Adrenal gland (tissue), 12 donors: ENCODE measurements around the gene FOXO1. TPM values are rescaled to one million over a fixed set of nuclear protein-coding genes. Genes with fewer than 3 reads are reported as not detected.

Experiments used
- DNase-seq, 7 donors: peaks; one replicate each; pipeline ENCODE4 v3.0.0-alpha.2; 2019 to 2020
- H3K27ac ChIP-seq, 5 donors: fragments of 200-600 bp; sonication (generic) in 4 of 5; 1 replicate in 3 of 5; 2 replicates in 2 of 5; pipeline versions ENCODE4 v1.5.1 to v1.8.0; 2016 to 2020; ENCODE audit warnings: mild to moderate bottlenecking in 1 of 5
- H3K27me3 ChIP-seq: fragments of 200-600 bp; 2 replicates; pipeline ENCODE4 v1.8.0; 2021
- H3K36me3 ChIP-seq, 2 donors: fragments of 200-600 bp; replicated peaks in 1 of 2; 1 replicate in 1 of 2; 2 replicates in 1 of 2; pipeline versions ENCODE4 v1.5.1 to v1.8.0; 2018 to 2022
- H3K4me1 ChIP-seq, 2 donors: fragments of 200-600 bp; replicated peaks in 1 of 2; 1 replicate in 1 of 2; 2 replicates in 1 of 2; pipeline versions ENCODE4 v1.5.1 to v1.8.0; 2018 to 2021
- H3K4me3 ChIP-seq, 4 donors: fragments of 200-600 bp; sonication (generic) in 3 of 4; one replicate each; pipeline ENCODE4 v1.5.1; 2016 to 2018
- H3K9me3 ChIP-seq, 3 donors: fragments of 200-600 bp; sonication (generic) in 1 of 3; replicated peaks in 1 of 3; 1 replicate in 2 of 3; 2 replicates in 1 of 3; pipeline versions ENCODE4 v1.5.1 to v1.8.0; 2016 to 2021
- CTCF ChIP-seq, 6 experiments: fragments of 450-650 bp in 4 of 6; fragments of 200-600 bp in 2 of 6; sonication (generic) in 1 of 6; IDR thresholded peaks; 1 replicate in 5 of 6; 2 replicates in 1 of 6; pipeline versions ENCODE4 v1.5.1 to v1.8.0; 2016 to 2021; ENCODE audit warnings: antibody characterized with exemption in 6 of 6, mild to moderate bottlenecking in 2 of 6, moderate library complexity in 1 of 6
- POLR2A ChIP-seq, 2 donors: fragments of 450-650 bp; IDR thresholded peaks; one replicate each; pipeline ENCODE4 v1.6.1; 2017; ENCODE audit warnings: antibody characterized with exemption in 2 of 2, mild to moderate bottlenecking in 2 of 2, moderate library complexity in 1 of 2
- WGBS, 4 donors: extraction: QIAGEN DNeasy Blood & Tissue Kit in 2 of 4; methylation state at CpG; one replicate each; pipeline versions ENCODE4 v1.1.5 to v1.1.7; 2013 to 2017; 5-methylcytosine and 5-hydroxymethylcytosine counted together
- intact Hi-C, 2 donors: fragments of 100-400 bp; cut with DNase I; formaldehyde crosslinking; loops; one replicate each; pipeline versions ENCODE4 v1.14.1 to v1.15.0; 2022 to 2023
- polyA plus RNA-seq, 3 donors: library from polyadenylated mRNA; stranded (reverse); fragments of 200-250 nt in 2 of 3; fragments of 350-450 nt in 1 of 3; fragmentation: Illumina TruSeq in 1 of 3; extraction: RNeasy Lipid Tissue Mini Kit (QIAGEN cat#74804) in 1 of 3; gene quantifications; one replicate each; pipeline ENCODE4 v1.2.3, GENCODE V29; 2013 to 2014
- total RNA-seq, 9 donors: library from RNA; depleted of rRNA in 4 of 9; stranded (reverse); fragments of >200 nt in 4 of 9; fragments of 120-200 nt in 1 of 9; fragmentation: NEBNext Ultra II Directional in 1 of 9; extraction: Animal tissue kit (Norgen Biotek cat#: 25700) in 1 of 9; gene quantifications; one replicate each; pipeline versions ENCODE4 v1.1.0 to v1.2.4, GENCODE V29; 2013 to 2023
- donor health status: healthy with polysubstance abuse.
- donor health status: Bipolar disorder and iron deficiency.
- donor health status: DM: yes; HTN: yes; CAD: no.
- donor health status: DM: no; HTN: no; CAD: no.
- donor health status: DM: no; HTN: no; CAD: no.
- donor health status: DM: yes; HTN: yes; CAD: no.

Gene FOXO1
- total and polyA plus RNA-seq, 12 donors = 4.3 to 35.4 (median 21.5) TPM

DNA sequence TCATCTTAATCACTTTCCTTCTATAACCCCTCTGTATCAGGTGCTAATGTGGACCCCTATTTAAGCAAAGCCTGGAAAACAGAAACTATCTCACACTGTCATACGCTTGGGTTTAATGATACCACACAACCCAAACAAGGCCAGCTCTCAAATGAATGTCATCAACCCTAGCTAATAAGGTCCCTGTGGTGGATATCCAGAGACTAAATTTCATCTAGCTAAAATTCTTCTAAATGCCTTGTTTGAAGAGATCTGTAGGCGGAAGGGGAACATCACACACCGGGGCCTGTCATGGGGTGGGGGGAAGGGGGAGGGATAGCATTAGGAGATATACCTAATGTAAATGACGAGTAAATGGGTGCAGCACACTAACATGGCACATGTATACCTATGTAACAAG, 95.5 kb downstream of the FOXO1 start:
- 85 to 95% (median 93%) methylated on average over 3 to 4 of the region's 4 CpGs for WGBS, 4 donors

GRCh38 chr13:40569024-40569350, 97.5 kb downstream of the FOXO1 start:
- Histone ChIP-seq H3K4me3 (no peak overlapping the region), H3K4me1 (peaks cover 28 to 39% of the 10 kb centered on the region in 2 donors), H3K9me3 (no peaks in the 10 kb centered on the region), H3K27me3 (no peaks in the 10 kb centered on the region), H3K27ac (peak overlapping the region in 2 of 5 donors; percentile 15 to 62), H3K36me3 (no peaks in the 10 kb centered on the region)
- 53 to 68% (median 65%) methylated on average over 3 of the region's 3 CpGs for WGBS, 4 donors
- intact Hi-C loops = no loop called here
- DNase-seq = no peak
- no peak for TF ChIP-seq POLR2A (IDR thresholded peaks at IDR 0.05)

More for the DNA sequence above, 95.5 kb downstream of the FOXO1 start:
- no peak for TF ChIP-seq CTCF (IDR thresholded peaks at IDR 0.05)
- no peak for TF ChIP-seq POLR2A (IDR thresholded peaks at IDR 0.05)
- Histone ChIP-seq H3K27ac (no peak overlapping the region), H3K4me1 (peaks cover 23 to 29% of the 10 kb centered on the region in 2 donors), H3K27me3 (no peaks in the 10 kb centered on the region), H3K9me3 (no peaks in the 10 kb centered on the region), H3K36me3 (no peaks in the 10 kb centered on the region), H3K4me3 (no peak overlapping the region)
- intact Hi-C loops = loop anchor here in 1 of 2 donors (10.0 kb wide), 1 partner anchor 94 kb away; the partner anchor contains the start of gene FOXO1
- DNase-seq = no peak

GRCh38 chr13:40568246-40569023, 98.0 kb downstream of the FOXO1 start:
- intact Hi-C loops = no loop called here
- WGBS, 4 donors = 39 to 51% (median 44%) methylated on average over 10 of the region's 10 CpGs
- no peak overlapping the region for H3K4me3 ChIP-seq
- no peak for DNase-seq
- H3K4me1 ChIP-seq = peaks cover 31 to 41% of the 10 kb centered on the region in 2 donors
- H3K9me3 ChIP-seq = no peaks in the 10 kb centered on the region
- H3K27ac ChIP-seq = peak overlapping the region in 2 of 5 donors; percentile 15 to 62
- H3K27me3 ChIP-seq = no peaks in the 10 kb centered on the region
- H3K36me3 ChIP-seq = no peaks in the 10 kb centered on the region
- TF ChIP-seq POLR2A (IDR thresholded peaks at IDR 0.05) (no peak), CTCF (IDR thresholded peaks at IDR 0.05) (no peak)

DNA sequence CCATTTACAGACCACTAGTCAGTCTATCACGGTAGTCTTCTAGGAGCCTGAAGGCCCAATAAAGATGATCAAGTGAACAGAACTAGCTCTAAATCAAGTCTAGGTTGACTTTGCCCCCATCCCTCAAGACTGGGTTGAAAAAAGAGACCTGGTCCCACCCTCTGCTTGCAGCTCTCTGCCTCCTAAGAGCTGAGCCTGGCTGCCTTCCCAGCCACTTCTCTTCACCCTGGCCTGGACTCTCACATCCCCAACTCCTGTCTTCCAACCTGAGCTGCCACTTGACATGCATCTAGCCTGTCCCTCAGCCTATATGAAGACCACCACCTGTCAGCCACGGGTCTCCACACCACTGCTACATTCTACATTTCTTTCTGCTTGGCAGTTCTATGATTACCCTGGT, 99.6 kb downstream of the FOXO1 start:
- H3K27me3 ChIP-seq = no peaks in the 10 kb centered on the region
- H3K36me3 ChIP-seq = no peaks in the 10 kb centered on the region
- H3K4me1 ChIP-seq = peaks cover 37 to 49% of the 10 kb centered on the region in 2 donors
- TF ChIP-seq CTCF (IDR thresholded peaks at IDR 0.05) (no peak), POLR2A (IDR thresholded peaks at IDR 0.05) (no peak)
- intact Hi-C loops = no loop called here
- no peak overlapping the region for H3K27ac ChIP-seq
- WGBS, 4 donors = 59 to 92% (median 71%) methylated on average over 2 of the region's 2 CpGs
- no peak overlapping the region for H3K4me3 ChIP-seq
- no peak for DNase-seq
- H3K9me3 ChIP-seq = no peaks in the 10 kb centered on the region
